K562 (cell line): Measurements from ENCODE around the gene DHX57. TPM values are rescaled to one million over a fixed set of nuclear protein-coding genes. Genes with fewer than 3 reads are reported as not detected.

Experiments
- MGA ChIP-seq: fragments of 450-650 bp; IDR thresholded peaks from 2 replicates; pipeline ENCODE4 v1.6.1; 2016; ENCODE audit warnings: mild to moderate bottlenecking, moderate library complexity
- polyA plus RNA-seq, 8 experiments: library from polyadenylated mRNA; depleted of rRNA in 4 of 8; stranded (reverse) in 5 of 8; unstranded in 3 of 8; fragments of >200 nt; fragmentation: Nextera tagmentation in 2 of 8; fragmentation: Illumina TruSeq in 1 of 8; extraction: Ambion mirVana in 2 of 8; extraction: Trizol in 1 of 8; gene quantifications; 2 replicates each; pipeline versions ENCODE4 v1.2.1 to v1.2.3, GENCODE V29; 2011 to 2014; ENCODE audit warnings: inconsistent platforms in 1 of 8, missing spikeins in 1 of 8
- total RNA-seq, 7 experiments: library from RNA; depleted of rRNA in 6 of 7; stranded (reverse); fragments of >200 nt in 6 of 7; fragmentation: Illumina TruSeq in 2 of 7; extraction: Trizol in 2 of 7; gene quantifications; 2 replicates each; pipeline versions ENCODE4 v1.2.1 to v1.2.3, GENCODE V29; 2011 to 2021; ENCODE audit warnings: low replicate concordance in 1 of 7

Gene DHX57
- total and polyA plus RNA-seq, 9 of the 15 experiments (the other 6 are each of a cell fraction or from before 2014, with no cell fraction given), result 7.4 to 23.6 (median 17.9) TPM

- peak; percentile 30; the same call in 1 of the 2 replicates for TF ChIP-seq MGA
Observed at GRCh38 chr2:38827539-38828145, 48.1 kb downstream of the DHX57 start (continued).
